DND-41 (cell line): ENCODE results near the gene MGAT4B.
"Not testable (repeated sequence)": the region's sequence is repeated elsewhere in the genome, so short reads cannot be mapped to it uniquely, and the experiment has no call there.

Experiments
- ATAC-seq: fragments of 200-7000 bp; cut with Tn5 transposase; 3 replicates; pipeline ENCODE4 v1.9.1; 2021; ENCODE audit warnings: low read depth; ENCODE audit not compliant: insufficient read depth
- DNase-seq: peaks from one replicate; pipeline ENCODE4 v3.0.0-alpha.2; 2020
- H2AFZ ChIP-seq: 2 replicates; pipeline ENCODE4 v1.6.0; 2012; ENCODE audit warnings: low read depth, low read length
- H3K27ac ChIP-seq: 2 replicates; pipeline ENCODE4 v1.5.1; 2012; ENCODE audit warnings: low read length, inconsistent platforms
- H3K27me3 ChIP-seq: fragments of 200-600 bp; sonication (generic); 2 replicates; pipeline ENCODE4 v1.6.0; 2012; ENCODE audit warnings: low read length, mild to moderate bottlenecking, inconsistent platforms; ENCODE audit not compliant: insufficient read depth, poor library complexity
- H3K36me3 ChIP-seq: 2 replicates; pipeline ENCODE4 v1.5.1; 2012; ENCODE audit warnings: low read length, inconsistent platforms; ENCODE audit not compliant: insufficient read depth
- H3K4me1 ChIP-seq: 2 replicates; pipeline ENCODE4 v1.5.1; 2012; ENCODE audit warnings: mild to moderate bottlenecking, low read length; ENCODE audit not compliant: insufficient read depth
- H3K4me2 ChIP-seq: 2 replicates; pipeline ENCODE4 v1.6.0; 2012; ENCODE audit warnings: mild to moderate bottlenecking, moderate library complexity, low read length, inconsistent platforms; ENCODE audit not compliant: insufficient read depth
- H3K4me3 ChIP-seq, 2 experiments: fragments of 200-600 bp in 1 of 2; shearing (Covaris generic) in 1 of 2; 2 replicates each; pipeline ENCODE4 v1.5.1; 2012 to 2016; ENCODE audit warnings: inconsistent platforms in 2 of 2, low read length in 2 of 2, mild to moderate bottlenecking in 2 of 2, low read depth in 1 of 2, moderate library complexity in 1 of 2
- H3K79me2 ChIP-seq: 2 replicates; pipeline ENCODE4 v1.6.0; 2012; ENCODE audit warnings: low read length, inconsistent platforms; ENCODE audit not compliant: insufficient read depth
- H3K9ac ChIP-seq: 2 replicates; pipeline ENCODE4 v1.6.0; 2012; ENCODE audit warnings: low read depth, mild to moderate bottlenecking, inconsistent platforms, low read length, moderate library complexity
- H3K9me3 ChIP-seq: 2 replicates; pipeline ENCODE4 v1.5.1; 2012; ENCODE audit warnings: low read length, moderate library complexity, mild to moderate bottlenecking, inconsistent platforms; ENCODE audit not compliant: insufficient read depth, severe bottlenecking
- H4K20me1 ChIP-seq: 2 replicates; pipeline ENCODE4 v1.6.0; 2012; ENCODE audit warnings: low read length; ENCODE audit not compliant: insufficient read depth
- CTCF ChIP-seq: IDR thresholded peaks from 2 replicates; pipeline ENCODE4 v1.5.1; 2012; ENCODE audit warnings: borderline replicate concordance, low read length, moderate library complexity, mild to moderate bottlenecking; ENCODE audit not compliant: poor library complexity, severe bottlenecking; ENCODE audit errors: extremely low read depth
- EZH2 ChIP-seq: IDR thresholded peaks from 3 replicates; pipeline ENCODE4 v1.6.1; 2012; ENCODE audit warnings: borderline replicate concordance, low read depth, mild to moderate bottlenecking, moderate library complexity, low read length, inconsistent platforms; ENCODE audit not compliant: severe bottlenecking

The MGAT4B gene

DNA sequence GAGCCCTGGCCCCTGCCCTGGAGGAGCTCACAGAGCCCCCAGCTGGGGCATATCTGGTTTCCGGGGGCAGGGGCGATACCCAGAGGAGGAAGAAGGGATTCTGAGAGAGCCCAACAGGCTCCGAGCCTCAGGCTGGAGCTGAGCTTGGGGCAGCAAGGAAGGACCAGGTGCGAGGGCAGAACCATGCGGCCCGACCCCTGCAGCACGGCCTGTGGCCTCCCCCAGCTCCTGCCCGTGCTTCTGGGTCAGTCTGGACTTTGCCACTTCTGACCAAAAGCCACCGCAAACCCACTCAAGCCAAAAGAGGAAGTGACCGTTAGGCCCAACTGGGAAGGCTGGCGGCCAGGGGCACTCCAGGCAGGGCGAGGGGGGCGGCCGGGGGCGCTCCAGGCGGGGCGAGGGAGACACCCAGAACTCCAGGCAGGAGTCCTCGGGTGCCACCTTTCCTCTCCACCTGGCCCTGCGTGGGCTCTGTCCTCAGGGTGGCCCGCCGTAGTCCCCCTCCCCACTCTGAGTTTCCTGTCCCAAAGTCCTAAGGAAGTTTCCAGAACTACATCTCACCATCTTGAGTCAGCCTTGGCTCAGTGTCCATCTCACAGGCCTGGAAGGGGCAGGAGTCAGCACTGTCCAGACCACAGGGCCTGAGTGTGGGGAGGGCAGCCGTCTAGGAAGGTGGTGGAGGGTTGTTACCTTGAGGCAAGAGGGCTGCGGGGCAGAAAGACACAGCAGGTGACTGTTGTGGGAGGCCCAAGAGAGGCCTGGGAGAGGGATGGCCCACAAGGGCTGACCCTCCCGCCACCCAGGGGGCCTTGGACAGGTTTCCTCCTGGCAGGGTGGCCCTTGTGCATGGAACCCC is 13.8 kb downstream of the MGAT4B start:
- Histone ChIP-seq H3K4me3 (no peak overlapping the region), H3K79me2 (no peaks in the 10 kb centered on the region), H3K9ac (no peak overlapping the region), H3K27me3 (no peaks in the 10 kb centered on the region), H2AFZ (no peak overlapping the region), H3K4me1 (peaks cover 24% of the 10 kb centered on the region), H3K4me2 (no peak overlapping the region), H3K36me3 (peaks cover 11% of the 10 kb centered on the region; the same call in 1 of the 2 replicates), H3K9me3 (no peaks in the 10 kb centered on the region), H3K27ac (no peak overlapping the region), H4K20me1 (peaks cover 13% of the 10 kb centered on the region)
- no peak for ATAC-seq
- DNase-seq: no peak
- no peak for TF ChIP-seq CTCF
- no peak for TF ChIP-seq EZH2

DNA sequence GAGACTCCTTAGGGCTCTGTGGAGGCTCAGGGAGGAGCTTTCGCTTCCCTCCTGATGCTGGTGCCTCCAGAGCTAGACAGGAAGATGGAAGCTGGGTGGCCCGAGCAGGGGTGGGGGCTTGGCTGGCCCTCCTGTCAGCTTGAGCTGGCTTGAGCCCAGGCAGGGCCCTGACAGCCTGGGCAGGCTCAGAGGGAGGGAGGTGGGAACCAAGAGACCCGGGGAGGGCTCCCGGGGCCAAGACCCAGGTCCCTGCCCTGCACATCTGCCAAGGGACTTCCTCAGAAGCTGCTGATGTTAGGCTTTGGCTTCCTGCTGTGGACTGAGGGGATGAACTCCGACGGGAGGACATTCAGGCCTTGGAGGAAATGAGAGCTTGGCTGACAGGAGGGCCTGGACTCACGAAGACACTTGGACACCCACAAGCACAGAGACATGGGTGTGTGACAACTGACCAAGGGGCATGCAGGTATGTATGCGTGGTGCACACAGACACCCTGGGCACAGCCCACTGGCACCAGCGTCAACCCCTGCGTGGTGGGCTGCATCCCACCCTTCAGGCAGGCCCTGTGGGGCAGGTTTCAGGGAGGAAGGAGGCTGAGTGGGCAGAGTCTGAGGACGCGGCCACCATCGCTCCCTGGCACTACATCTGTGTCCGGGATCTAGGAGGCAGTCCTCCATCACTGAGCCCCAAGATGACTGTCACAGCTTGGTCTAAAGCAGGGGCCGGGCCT is 14.6 kb downstream of the MGAT4B start:
- ATAC-seq (no peak), DNase-seq (no peak)
- H3K4me2 ChIP-seq: no peak overlapping the region
- peaks cover 5% of the 10 kb centered on the region; the same call in 1 of the 2 replicates for H3K36me3 ChIP-seq
- H3K79me2 ChIP-seq: no peaks in the 10 kb centered on the region
- H3K27ac ChIP-seq: no peak overlapping the region
- no peak overlapping the region for H3K9ac ChIP-seq
- no peak overlapping the region for H3K4me3 ChIP-seq
- TF ChIP-seq CTCF (no peak), EZH2 (no peak)
- H2AFZ ChIP-seq: no peak overlapping the region
- H4K20me1 ChIP-seq: peaks cover 13% of the 10 kb centered on the region
- no peaks in the 10 kb centered on the region for H3K27me3 ChIP-seq
- peaks cover 24% of the 10 kb centered on the region for H3K4me1 ChIP-seq
- no peaks in the 10 kb centered on the region for H3K9me3 ChIP-seq

GRCh38 chr5:179789278-179789677 is 17.4 kb downstream of the MGAT4B start:
- not testable (repeated sequence) for H2AFZ ChIP-seq, H3K36me3 ChIP-seq, ATAC-seq, H3K27ac ChIP-seq, H4K20me1 ChIP-seq, H3K4me1 ChIP-seq, H3K27me3 ChIP-seq, DNase-seq, H3K4me2 ChIP-seq, H3K9me3 ChIP-seq, H3K4me3 ChIP-seq, H3K9ac ChIP-seq, H3K79me2 ChIP-seq

DNA sequence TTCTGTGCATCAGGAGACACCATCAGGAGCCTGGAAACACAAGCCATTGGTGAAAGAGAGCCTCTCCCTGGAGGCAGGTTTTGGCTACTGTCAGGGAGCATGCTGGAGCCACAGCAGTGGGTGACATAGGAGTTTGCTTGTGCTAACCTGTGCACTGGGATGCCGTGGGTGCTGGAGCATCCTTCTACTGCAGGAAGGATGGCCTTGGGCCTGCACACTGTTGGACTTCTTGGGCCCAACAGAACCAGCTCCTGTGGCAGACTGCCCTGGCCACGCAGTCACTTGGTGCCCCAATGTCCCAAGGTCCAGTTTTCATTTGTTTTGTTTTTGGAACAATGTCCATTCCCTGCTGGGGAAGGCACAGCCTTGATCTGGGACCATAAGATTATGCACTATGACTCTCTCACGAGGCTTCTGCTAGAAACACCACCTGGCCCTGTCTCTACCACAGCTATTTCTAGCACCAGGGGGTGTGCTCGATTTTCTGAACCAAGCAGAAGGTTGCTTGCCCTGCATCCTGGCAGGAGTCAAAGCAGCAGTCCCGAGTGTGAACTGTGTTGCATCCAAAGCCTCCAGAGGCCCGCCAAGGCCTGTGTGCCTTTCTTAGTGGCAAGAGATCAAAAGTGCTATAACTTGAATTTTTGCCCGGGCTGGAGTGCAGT is 18.3 kb downstream of the MGAT4B start:
- Histone ChIP-seq H3K4me3 (no peak overlapping the region), H2AFZ (no peak overlapping the region), H3K79me2 (no peaks in the 10 kb centered on the region), H3K27ac (no peak overlapping the region), H3K4me2 (no peak overlapping the region), H3K9me3 (no peaks in the 10 kb centered on the region), H4K20me1 (no peaks in the 10 kb centered on the region), H3K27me3 (no peaks in the 10 kb centered on the region), H3K36me3 (no peaks in the 10 kb centered on the region), H3K4me1 (no peaks in the 10 kb centered on the region), H3K9ac (no peak overlapping the region)
- ATAC-seq: no peak
- TF ChIP-seq CTCF (no peak), EZH2 (no peak)
- no peak for DNase-seq
